Lung (tissue), 12 donors: ENCODE results near the gene PDLIM4. TPM values are rescaled to one million over a fixed set of nuclear protein-coding genes. Genes with fewer than 3 reads are reported as not detected.

Experiments
- ATAC-seq: fragments of 200-7000 bp; cut with Tn5 transposase; one replicate; pipeline ENCODE4 v1.9.1; 2020; ENCODE audit warnings: moderate number of reproducible peaks; ENCODE audit not compliant: insufficient read depth, low FRiP score
- DNase-seq, 3 donors: peaks; one replicate each; pipeline ENCODE4 v3.0.0-alpha.2; 2013 to 2017
- H3K27ac ChIP-seq, 2 donors: one replicate each; pipeline ENCODE4 v1.5.1; 2013; ENCODE audit warnings: mild to moderate bottlenecking in 2 of 2, moderate library complexity in 2 of 2, control low read depth in 1 of 2, inconsistent platforms in 1 of 2, low read depth in 1 of 2, low read length in 1 of 2
- H3K27me3 ChIP-seq, 3 donors: one replicate each; pipeline ENCODE4 v1.5.1; 2013; ENCODE audit warnings: low read length in 2 of 3; ENCODE audit not compliant: control insufficient read depth in 3 of 3, insufficient read depth in 3 of 3
- H3K36me3 ChIP-seq, 4 donors: one replicate each; pipeline ENCODE4 v1.5.1; 2013; ENCODE audit warnings: low read length in 4 of 4, mild to moderate bottlenecking in 1 of 4, moderate library complexity in 1 of 4; ENCODE audit not compliant: control insufficient read depth in 4 of 4, insufficient read depth in 4 of 4
- H3K4me1 ChIP-seq, 5 donors: one replicate each; pipeline ENCODE4 v1.5.1; 2013; ENCODE audit warnings: low read length in 5 of 5, mild to moderate bottlenecking in 2 of 5, moderate library complexity in 1 of 5; ENCODE audit not compliant: control insufficient read depth in 5 of 5, insufficient read depth in 5 of 5
- H3K4me3 ChIP-seq: one replicate; pipeline ENCODE4 v1.5.1; 2013; ENCODE audit warnings: mild to moderate bottlenecking, control low read depth, moderate library complexity
- H3K9ac ChIP-seq, 2 donors: one replicate each; pipeline ENCODE4 v1.5.1; 2013; ENCODE audit warnings: low read length in 2 of 2, control low read depth in 1 of 2; ENCODE audit not compliant: insufficient read depth in 1 of 2
- H3K9me3 ChIP-seq, 4 donors: one replicate each; pipeline ENCODE4 v1.5.1; 2013; ENCODE audit warnings: low read length in 3 of 4, mild to moderate bottlenecking in 1 of 4, moderate library complexity in 1 of 4; ENCODE audit not compliant: control insufficient read depth in 4 of 4, insufficient read depth in 3 of 4
- WGBS, 2 donors: extraction: QIAGEN DNeasy Blood & Tissue Kit; methylation state at CpG; one replicate each; pipeline ENCODE4 v1.1.7; 2013; 5-methylcytosine and 5-hydroxymethylcytosine counted together
- polyA plus RNA-seq, 2 donors: library from polyadenylated mRNA; stranded (reverse); fragments of 200-250 nt; gene quantifications; one replicate each; pipeline ENCODE4 v1.2.1, GENCODE V29; 2013
- total RNA-seq, 2 donors: library from RNA; depleted of rRNA in 1 of 2; stranded (reverse); fragments of >200 nt in 1 of 2; gene quantifications; one replicate each; pipeline ENCODE4 v1.2.1, GENCODE V29; 2014 to 2021
- TF ChIP-seq, protein P1 (sequence below): IDR thresholded peaks from 2 replicates; pipeline ENCODE4 v1.5.1; 2012; ENCODE audit warnings: mild to moderate bottlenecking; ENCODE audit errors: control extremely low read depth, extremely low read depth
- donor health status: control.
- donor health status: control.
- donor health status: Bipolar disorder and iron deficiency.
- donor health status: healthy.
- donor health status: DM: yes; HTN: yes; CAD: no.

Gene PDLIM4
- total and polyA plus RNA-seq, 4 donors, result 7.3 to 13.8 (median 9.6) TPM

- H3K27me3 ChIP-seq, result no peaks in the 10 kb centered on the region
- H3K9ac ChIP-seq, result no peak overlapping the region
- H3K36me3 ChIP-seq, result peaks cover 0 to 6% (median 3%) of the 10 kb centered on the region in 4 donors
- TF ChIP-seq, protein P1, sequence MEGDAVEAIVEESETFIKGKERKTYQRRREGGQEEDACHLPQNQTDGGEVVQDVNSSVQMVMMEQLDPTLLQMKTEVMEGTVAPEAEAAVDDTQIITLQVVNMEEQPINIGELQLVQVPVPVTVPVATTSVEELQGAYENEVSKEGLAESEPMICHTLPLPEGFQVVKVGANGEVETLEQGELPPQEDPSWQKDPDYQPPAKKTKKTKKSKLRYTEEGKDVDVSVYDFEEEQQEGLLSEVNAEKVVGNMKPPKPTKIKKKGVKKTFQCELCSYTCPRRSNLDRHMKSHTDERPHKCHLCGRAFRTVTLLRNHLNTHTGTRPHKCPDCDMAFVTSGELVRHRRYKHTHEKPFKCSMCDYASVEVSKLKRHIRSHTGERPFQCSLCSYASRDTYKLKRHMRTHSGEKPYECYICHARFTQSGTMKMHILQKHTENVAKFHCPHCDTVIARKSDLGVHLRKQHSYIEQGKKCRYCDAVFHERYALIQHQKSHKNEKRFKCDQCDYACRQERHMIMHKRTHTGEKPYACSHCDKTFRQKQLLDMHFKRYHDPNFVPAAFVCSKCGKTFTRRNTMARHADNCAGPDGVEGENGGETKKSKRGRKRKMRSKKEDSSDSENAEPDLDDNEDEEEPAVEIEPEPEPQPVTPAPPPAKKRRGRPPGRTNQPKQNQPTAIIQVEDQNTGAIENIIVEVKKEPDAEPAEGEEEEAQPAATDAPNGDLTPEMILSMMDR, result no peak
- H3K9me3 ChIP-seq, result peaks cover 0 to 3% (median 0%) of the 10 kb centered on the region in 4 donors
- DNase-seq (peak in 1 of 3 donors; percentile 28), ATAC-seq (no peak)
- 77 to 83% methylated on average over 11 of the region's 11 CpGs for WGBS, 2 donors
- H3K4me1 ChIP-seq, result peaks cover 2 to 8% (median 6%) of the 10 kb centered on the region in 5 donors
- H3K27ac ChIP-seq, result no peak overlapping the region
- H3K4me3 ChIP-seq, result no peak overlapping the region
Measured at GRCh38 chr5:132322266-132322665, 64.8 kb downstream of the PDLIM4 start.

Other genes starting within 250 kb of the PDLIM4 start
- 1 to 10 TPM in 1 of 2 donors, under 1 TPM in 1; 0.43 to 6.7 TPM for gene ACSL6, start 246.0 kb upstream of the PDLIM4 start, total RNA-seq
- under 1 TPM; 0.10 to 0.33 TPM for gene ACSL6, start 246.0 kb upstream of the PDLIM4 start, polyA plus RNA-seq
- not detected for gene IL3, start 197.0 kb upstream of the PDLIM4 start, total RNA-seq
- not detected for gene IL3, start 197.0 kb upstream of the PDLIM4 start, polyA plus RNA-seq
- 10 to 100 TPM in 1 of 2 donors, under 1 TPM in 1; 0.37 to 11.6 TPM for gene CSF2, start 183.9 kb upstream of the PDLIM4 start, total RNA-seq
- 10 to 100 TPM in 1 of 2 donors, 1 to 10 TPM in 1; 4.7 to 16.8 TPM for gene CSF2, start 183.9 kb upstream of the PDLIM4 start, polyA plus RNA-seq
- gene P4HA2, start 29.8 kb upstream of the PDLIM4 start, total RNA-seq, result 10 to 100 TPM; 37.8 to 62.3 TPM
- 10 to 100 TPM; 20.3 to 36.5 TPM for gene P4HA2, start 29.8 kb upstream of the PDLIM4 start, polyA plus RNA-seq
- 10 to 100 TPM; 10.9 to 18.1 TPM for gene SLC22A4, start 36.7 kb downstream of the PDLIM4 start, total RNA-seq
- gene SLC22A4, start 36.7 kb downstream of the PDLIM4 start, polyA plus RNA-seq, result 10 to 100 TPM in 1 of 2 donors, 1 to 10 TPM in 1; 3.6 to 15.7 TPM
- 10 to 100 TPM in 1 of 2 donors, 1 to 10 TPM in 1; 8.5 to 12.7 TPM for gene SLC22A5, start 112.0 kb downstream of the PDLIM4 start, total RNA-seq
- 1 to 10 TPM; 4.6 to 7.2 TPM for gene SLC22A5, start 112.0 kb downstream of the PDLIM4 start, polyA plus RNA-seq
- gene IRF1, start 233.1 kb downstream of the PDLIM4 start, total RNA-seq, result 10 to 100 TPM; 53.8 to 83.2 TPM
- 100 to 1,000 TPM in 1 of 2 donors, 10 to 100 TPM in 1; 32.9 to 141 TPM for gene IRF1, start 233.1 kb downstream of the PDLIM4 start, polyA plus RNA-seq